Epithelial cell of proximal tubule (primary cell): ENCODE results near the gene PRAMEF26. TPM values are rescaled to one million over a fixed set of nuclear protein-coding genes. Genes with fewer than 3 reads are reported as not detected.
"Not testable (repeated sequence)": the region's sequence is repeated elsewhere in the genome, so short reads cannot be mapped to it uniquely, and the experiment has no call there.

Experiments used
- DNase-seq: peaks from one replicate; pipeline ENCODE4 v3.0.0-alpha.2; 2011; ENCODE audit warnings: low read depth
- H3K4me3 ChIP-seq: 2 replicates; pipeline ENCODE4 v1.5.1; 2011; ENCODE audit warnings: low read depth, mild to moderate bottlenecking, low read length
- total RNA-seq: library from RNA; depleted of rRNA; stranded (reverse); fragments of >200 nt; gene quantifications from 2 replicates; pipeline ENCODE4 v1.2.3, GENCODE V29; 2015

PRAMEF26 gene
- total RNA-seq = not detected in 2 replicates

DNA sequence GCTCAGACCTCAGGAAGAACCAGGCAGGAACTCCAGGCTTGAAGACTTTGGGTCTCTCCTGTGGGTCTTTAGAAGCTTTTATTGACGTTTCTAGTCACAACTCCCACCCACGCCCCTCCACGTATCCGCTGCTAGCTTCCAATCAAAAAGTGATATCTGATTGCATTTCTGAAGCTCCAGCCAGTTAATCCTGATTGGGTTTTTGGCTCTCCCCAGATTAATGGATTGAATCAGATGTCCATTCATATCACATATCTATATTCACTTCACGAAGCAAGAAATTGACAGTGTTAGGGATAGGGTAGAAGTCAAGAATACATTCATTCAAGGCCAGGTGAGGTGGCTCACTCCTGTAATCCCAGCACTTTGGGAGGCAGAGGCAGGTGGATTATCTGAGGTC lies at the start of gene PRAMEF26:
PRAMEF26 (minus strand) TSS at position 101 of the 400 bp plus-strand sequence. CDS start 2,914 bp downstream, outside the sequence.
- DNase-seq, H3K4me3 ChIP-seq: not testable (repeated sequence)

DNA sequence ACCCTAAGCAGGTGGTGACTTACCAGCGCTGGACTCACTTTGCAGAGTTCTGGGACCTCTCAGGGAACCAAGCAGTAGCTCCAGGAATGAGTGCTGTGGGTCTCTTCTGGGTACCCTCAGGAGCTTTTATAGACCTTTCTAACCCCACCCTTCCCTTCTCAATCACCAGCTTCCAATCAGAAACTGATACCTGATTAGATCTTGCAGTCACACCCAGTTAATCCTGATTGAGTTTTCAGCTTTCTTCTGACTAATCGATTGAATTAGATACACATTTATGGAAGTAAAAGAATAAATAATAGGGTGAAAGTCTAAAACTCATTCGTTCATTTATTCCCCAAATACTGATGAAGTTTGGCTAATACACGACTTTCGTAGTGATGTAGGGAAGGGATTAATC lies 45.5 kb upstream of the PRAMEF26 start, which contains the start of gene PRAMEF13:
PRAMEF13 (minus strand) TSS at position 101 of the 400 bp plus-strand sequence. CDS start 1,820 bp downstream, outside the sequence.
- not testable (repeated sequence) for DNase-seq, H3K4me3 ChIP-seq

- DNase-seq, H3K4me3 ChIP-seq: not testable (repeated sequence)
Observed at GRCh38 chr1:13171548-13171947, 15.7 kb upstream of the PRAMEF26 start, which contains the start of gene PRAMEF9. PRAMEF9 (plus strand) TSS chr1:13171848; CDS start chr1:13175281, 3,433 bp downstream.

- DNase-seq = not testable (repeated sequence)
Observed at GRCh38 chr1:13165531-13165930, 9.7 kb upstream of the PRAMEF26 start, which contains the start of gene HNRNPCL4. HNRNPCL4 (minus strand) TSS chr1:13165631; CDS start chr1:13165467, 164 bp downstream.

GRCh38 chr1:13116754-13117153 lies 39.1 kb downstream of the PRAMEF26 start, which contains the start of gene HNRNPCL2:
HNRNPCL2 (minus strand) TSS chr1:13116854; CDS start chr1:13116400, 454 bp downstream.
- H3K4me3 ChIP-seq, DNase-seq: not testable (repeated sequence)

More at GRCh38 chr1:13165531-13165930, 9.7 kb upstream of the PRAMEF26 start, which contains the start of gene HNRNPCL4:
- H3K4me3 ChIP-seq = not testable (repeated sequence)

Other genes starting within 250 kb of the PRAMEF26 start
- not detected in 2 replicates for gene PRAMEF7, start 239.4 kb downstream of the PRAMEF26 start, total RNA-seq
- gene PRAMEF6, start 208.4 kb downstream of the PRAMEF26 start, total RNA-seq = not detected in 2 replicates
- not detected in 2 replicates for gene PRAMEF27, start 99.4 kb downstream of the PRAMEF26 start, total RNA-seq
- not detected in 2 replicates for gene HNRNPCL3, start 95.2 kb downstream of the PRAMEF26 start, total RNA-seq
- not detected in 2 replicates for gene PRAMEF25, start 85.2 kb downstream of the PRAMEF26 start, total RNA-seq
- gene HNRNPCL2, start 39.2 kb downstream of the PRAMEF26 start, total RNA-seq = not detected in 2 replicates
- gene HNRNPCL4, start 9.6 kb upstream of the PRAMEF26 start, total RNA-seq = not detected in 2 replicates
- not detected in 2 replicates for gene PRAMEF9, start 15.8 kb upstream of the PRAMEF26 start, total RNA-seq
- not detected in 2 replicates for gene PRAMEF13, start 45.4 kb upstream of the PRAMEF26 start, total RNA-seq
- gene PRAMEF18, start 70.1 kb upstream of the PRAMEF26 start, total RNA-seq = not detected in 2 replicates
- gene PRAMEF5, start 98.2 kb upstream of the PRAMEF26 start, total RNA-seq = not detected in 2 replicates
- gene PRAMEF8, start 129.1 kb upstream of the PRAMEF26 start, total RNA-seq = not detected in 2 replicates
- gene PRAMEF33, start 147.5 kb upstream of the PRAMEF26 start, total RNA-seq = not detected in 2 replicates
- not detected in 2 replicates for gene PRAMEF15, start 159.6 kb upstream of the PRAMEF26 start, total RNA-seq
- not detected in 2 replicates for gene PRAMEF14, start 191.1 kb upstream of the PRAMEF26 start, total RNA-seq
- gene PRAMEF19, start 215.9 kb upstream of the PRAMEF26 start, total RNA-seq = not detected in 2 replicates
- gene PRAMEF17, start 233.6 kb upstream of the PRAMEF26 start, total RNA-seq = not detected in 2 replicates